Neural cell (in vitro differentiated cells): Measurements from ENCODE around the gene PIK3IP1. TPM values are rescaled to one million over a fixed set of nuclear protein-coding genes. Genes with fewer than 3 reads are reported as not detected.

Experiments
- H2AFZ ChIP-seq: fragments of 200-600, 300-800 bp; sonication (generic), shearing (Covaris generic); 2 replicates; pipeline ENCODE4 v1.6.0; 2014; ENCODE audit warnings: low read depth, mild to moderate bottlenecking, antibody characterized with exemption, low read length, moderate library complexity
- H3F3A ChIP-seq: fragments of 200-600 bp; shearing (Covaris generic); 2 replicates; pipeline ENCODE4 v1.6.1; 2016; ENCODE audit warnings: mild to moderate bottlenecking, moderate library complexity, mixed read lengths, antibody characterized with exemption, low read length; ENCODE audit not compliant: insufficient read depth, poor library complexity, severe bottlenecking
- H3K27ac ChIP-seq: fragments of 200-600, 300-800 bp; sonication (generic), shearing (Covaris generic); 2 replicates; pipeline ENCODE4 v1.5.1; 2014; ENCODE audit warnings: mild to moderate bottlenecking, low read length, moderate library complexity
- H3K27me3 ChIP-seq: fragments of 300-800, 200-600 bp; sonication (generic), shearing (Covaris generic); 2 replicates; pipeline ENCODE4 v1.6.0; 2014; ENCODE audit warnings: mild to moderate bottlenecking, low read depth, low read length, moderate library complexity; ENCODE audit not compliant: insufficient read depth
- H3K36me3 ChIP-seq: fragments of 300-800, 200-600 bp; sonication (generic), shearing (Covaris generic); 2 replicates; pipeline ENCODE4 v1.5.1; 2014; ENCODE audit warnings: mild to moderate bottlenecking, antibody characterized with exemption, low read length, moderate library complexity; ENCODE audit not compliant: insufficient read depth
- H3K4me2 ChIP-seq: fragments of 300-800, 200-600 bp; sonication (generic), shearing (Covaris generic); 2 replicates; pipeline ENCODE4 v1.6.0; 2014; ENCODE audit warnings: mild to moderate bottlenecking, low read length
- H3K4me3 ChIP-seq: fragments of 300-800, 200-600 bp; sonication (generic), shearing (Covaris generic); 2 replicates; pipeline ENCODE4 v1.5.1; 2014; ENCODE audit warnings: mild to moderate bottlenecking, low read length, moderate library complexity
- H3K79me2 ChIP-seq: fragments of 200-600 bp; shearing (Covaris generic); replicated peaks from 2 replicates; pipeline ENCODE4 v1.6.0; 2014; ENCODE audit warnings: mild to moderate bottlenecking, low read length, moderate library complexity; ENCODE audit not compliant: insufficient read depth
- H3K9ac ChIP-seq: fragments of 300-800, 200-600 bp; sonication (generic), shearing (Covaris generic); 2 replicates; pipeline ENCODE4 v1.6.1; 2016; ENCODE audit warnings: mild to moderate bottlenecking, low read length, mixed read lengths
- H3K9me2 ChIP-seq: fragments of 200-600 bp; shearing (Covaris generic); 2 replicates; pipeline ENCODE4 v1.6.1; 2016; ENCODE audit warnings: mild to moderate bottlenecking, low read length, mixed read lengths; ENCODE audit not compliant: insufficient read depth
- H3K9me3 ChIP-seq: fragments of 200-600, 300-800 bp; sonication (generic), shearing (Covaris generic); 2 replicates; pipeline ENCODE4 v1.6.1; 2016; ENCODE audit warnings: mild to moderate bottlenecking, mixed run types, low read length, moderate library complexity, mixed read lengths
- H4K20me1 ChIP-seq: fragments of 200-600 bp; shearing (Covaris generic); 2 replicates; pipeline ENCODE4 v1.6.1; 2016; ENCODE audit warnings: mild to moderate bottlenecking, mixed run types; ENCODE audit not compliant: insufficient read depth
- EP300 ChIP-seq: fragments of 450-650 bp; conservative IDR thresholded peaks from 2 replicates; pipeline ENCODE4 v1.6.1; 2014; ENCODE audit warnings: antibody characterized with exemption, mild to moderate bottlenecking, moderate library complexity; ENCODE audit not compliant: poor library complexity, severe bottlenecking
- EZH2 ChIP-seq: fragments of 200-600, 300-800 bp; shearing (Covaris generic), sonication (generic); IDR thresholded peaks from 2 replicates; pipeline ENCODE4 v1.6.1; 2014; ENCODE audit warnings: antibody characterized with exemption, low read length, borderline replicate concordance, mild to moderate bottlenecking; ENCODE audit not compliant: insufficient read depth, poor library complexity, severe bottlenecking
- MXI1 ChIP-seq: fragments of 450-650 bp; conservative IDR thresholded peaks from 2 replicates; pipeline ENCODE4 v1.6.1; 2014; ENCODE audit warnings: antibody characterized with exemption, mild to moderate bottlenecking; ENCODE audit not compliant: poor library complexity, severe bottlenecking
- POLR2AphosphoS5 ChIP-seq: IDR thresholded peaks from 2 replicates; pipeline ENCODE4 v1.6.1; 2012
- RAD21 ChIP-seq: fragments of 450-650 bp; conservative IDR thresholded peaks from 2 replicates; pipeline ENCODE4 v1.6.1; 2014; ENCODE audit warnings: antibody characterized with exemption, mild to moderate bottlenecking, moderate library complexity
- SMC3 ChIP-seq: fragments of 450-650 bp; conservative IDR thresholded peaks from 2 replicates; pipeline ENCODE4 v1.6.1; 2014; ENCODE audit warnings: antibody characterized with exemption, mild to moderate bottlenecking, moderate library complexity; ENCODE audit not compliant: poor library complexity
- TAF1 ChIP-seq: IDR thresholded peaks from 2 replicates; pipeline ENCODE4 v1.6.1; 2012; ENCODE audit warnings: low read depth
- polyA minus RNA-seq: library from RNA; depleted of rRNA, polyadenylated mRNA; stranded (reverse); fragments of >200 nt; gene quantifications from 2 replicates; pipeline ENCODE4 v1.2.3, GENCODE V29; 2014
- polyA plus RNA-seq: library from polyadenylated mRNA; depleted of rRNA; stranded (reverse); fragments of >200 nt; gene quantifications from 2 replicates; pipeline ENCODE4 v1.2.3, GENCODE V29; 2014
- TF ChIP-seq, protein P1 (sequence below): fragments of 450-650 bp; IDR thresholded peaks from 2 replicates; pipeline ENCODE4 v1.5.1; 2014; ENCODE audit warnings: antibody characterized with exemption, mild to moderate bottlenecking, moderate library complexity; ENCODE audit not compliant: poor library complexity, severe bottlenecking
- TF ChIP-seq, protein P2 (sequence below): IDR thresholded peaks from 2 replicates; pipeline ENCODE4 v1.6.1; 2012; ENCODE audit warnings: borderline replicate concordance

PIK3IP1 gene
- polyA plus RNA-seq (32.0 and 38.4 TPM in 2 replicates), polyA minus RNA-seq (26.0 and 29.0 TPM in 2 replicates)

DNA sequence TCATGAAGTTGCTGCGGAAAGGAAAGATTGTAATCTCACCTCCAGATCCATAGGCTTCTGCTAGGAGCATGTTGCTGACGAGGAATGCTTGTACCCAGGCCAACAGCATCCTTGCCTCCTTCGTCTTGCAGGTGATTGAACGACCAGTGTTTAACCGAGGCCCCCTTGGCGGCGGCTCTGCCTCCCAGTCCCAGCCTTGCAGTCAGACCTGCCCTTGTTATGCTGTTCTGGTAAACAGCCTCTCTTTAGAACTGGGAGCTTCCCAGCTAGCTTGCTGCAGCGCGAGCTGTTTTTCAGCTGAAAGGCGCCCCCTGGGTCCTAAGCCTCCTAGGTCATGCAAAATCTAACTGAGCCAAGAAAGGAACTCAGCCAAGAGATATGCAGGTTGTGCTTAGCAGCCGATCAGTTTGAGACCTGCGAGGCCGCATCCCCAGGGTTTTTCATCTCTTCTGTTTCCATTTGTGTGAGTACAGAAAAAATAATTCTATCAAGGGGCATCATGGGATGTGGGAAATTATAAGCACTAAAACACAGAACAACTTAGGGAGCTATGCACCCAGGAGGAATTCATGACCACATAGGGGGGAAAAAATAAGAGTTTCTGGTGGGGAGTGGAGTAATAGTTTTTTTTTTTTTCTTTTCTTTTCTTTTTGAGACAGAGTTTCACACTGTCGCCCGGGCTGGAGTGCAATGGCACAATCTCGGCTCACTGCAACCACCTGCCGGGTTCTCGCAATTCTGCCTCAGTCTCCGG, at the start of gene PIK3IP1:
PIK3IP1 (minus strand) TSS at position 253 of the 754 bp plus-strand sequence; CDS start at position 109, 144 bp downstream.
- H3F3A ChIP-seq: no peaks in the 10 kb centered on the region
- no peaks in the 10 kb centered on the region for H3K27me3 ChIP-seq
- H3K27ac ChIP-seq: peak within 1 kb of the TSS; percentile 84
- peak within 1 kb of the TSS; percentile 40 for H2AFZ ChIP-seq
- H3K4me2 ChIP-seq: peak within 1 kb of the TSS; percentile 76
- peak within 1 kb of the TSS; percentile 86 for H3K9ac ChIP-seq
- H3K4me3 ChIP-seq: peak within 1 kb of the TSS; percentile 76
- no peaks in the 10 kb centered on the region for H4K20me1 ChIP-seq
- H3K79me2 ChIP-seq: no peaks in the 10 kb centered on the region
- no peaks in the 10 kb centered on the region for H3K36me3 ChIP-seq
- H3K9me3 ChIP-seq: no peaks in the 10 kb centered on the region
- H3K9me2 ChIP-seq: no peaks in the 10 kb centered on the region
- TF ChIP-seq, protein P1, sequence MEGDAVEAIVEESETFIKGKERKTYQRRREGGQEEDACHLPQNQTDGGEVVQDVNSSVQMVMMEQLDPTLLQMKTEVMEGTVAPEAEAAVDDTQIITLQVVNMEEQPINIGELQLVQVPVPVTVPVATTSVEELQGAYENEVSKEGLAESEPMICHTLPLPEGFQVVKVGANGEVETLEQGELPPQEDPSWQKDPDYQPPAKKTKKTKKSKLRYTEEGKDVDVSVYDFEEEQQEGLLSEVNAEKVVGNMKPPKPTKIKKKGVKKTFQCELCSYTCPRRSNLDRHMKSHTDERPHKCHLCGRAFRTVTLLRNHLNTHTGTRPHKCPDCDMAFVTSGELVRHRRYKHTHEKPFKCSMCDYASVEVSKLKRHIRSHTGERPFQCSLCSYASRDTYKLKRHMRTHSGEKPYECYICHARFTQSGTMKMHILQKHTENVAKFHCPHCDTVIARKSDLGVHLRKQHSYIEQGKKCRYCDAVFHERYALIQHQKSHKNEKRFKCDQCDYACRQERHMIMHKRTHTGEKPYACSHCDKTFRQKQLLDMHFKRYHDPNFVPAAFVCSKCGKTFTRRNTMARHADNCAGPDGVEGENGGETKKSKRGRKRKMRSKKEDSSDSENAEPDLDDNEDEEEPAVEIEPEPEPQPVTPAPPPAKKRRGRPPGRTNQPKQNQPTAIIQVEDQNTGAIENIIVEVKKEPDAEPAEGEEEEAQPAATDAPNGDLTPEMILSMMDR: peak; percentile 48
- TF ChIP-seq TAF1 (peak; percentile 77), SMC3 (peak; percentile 66), EZH2 (no peak), POLR2AphosphoS5 (peak; percentile 90), RAD21 (peak; percentile 61), EP300 (no peak), MXI1 (peak; percentile 75)
- TF ChIP-seq, protein P2, sequence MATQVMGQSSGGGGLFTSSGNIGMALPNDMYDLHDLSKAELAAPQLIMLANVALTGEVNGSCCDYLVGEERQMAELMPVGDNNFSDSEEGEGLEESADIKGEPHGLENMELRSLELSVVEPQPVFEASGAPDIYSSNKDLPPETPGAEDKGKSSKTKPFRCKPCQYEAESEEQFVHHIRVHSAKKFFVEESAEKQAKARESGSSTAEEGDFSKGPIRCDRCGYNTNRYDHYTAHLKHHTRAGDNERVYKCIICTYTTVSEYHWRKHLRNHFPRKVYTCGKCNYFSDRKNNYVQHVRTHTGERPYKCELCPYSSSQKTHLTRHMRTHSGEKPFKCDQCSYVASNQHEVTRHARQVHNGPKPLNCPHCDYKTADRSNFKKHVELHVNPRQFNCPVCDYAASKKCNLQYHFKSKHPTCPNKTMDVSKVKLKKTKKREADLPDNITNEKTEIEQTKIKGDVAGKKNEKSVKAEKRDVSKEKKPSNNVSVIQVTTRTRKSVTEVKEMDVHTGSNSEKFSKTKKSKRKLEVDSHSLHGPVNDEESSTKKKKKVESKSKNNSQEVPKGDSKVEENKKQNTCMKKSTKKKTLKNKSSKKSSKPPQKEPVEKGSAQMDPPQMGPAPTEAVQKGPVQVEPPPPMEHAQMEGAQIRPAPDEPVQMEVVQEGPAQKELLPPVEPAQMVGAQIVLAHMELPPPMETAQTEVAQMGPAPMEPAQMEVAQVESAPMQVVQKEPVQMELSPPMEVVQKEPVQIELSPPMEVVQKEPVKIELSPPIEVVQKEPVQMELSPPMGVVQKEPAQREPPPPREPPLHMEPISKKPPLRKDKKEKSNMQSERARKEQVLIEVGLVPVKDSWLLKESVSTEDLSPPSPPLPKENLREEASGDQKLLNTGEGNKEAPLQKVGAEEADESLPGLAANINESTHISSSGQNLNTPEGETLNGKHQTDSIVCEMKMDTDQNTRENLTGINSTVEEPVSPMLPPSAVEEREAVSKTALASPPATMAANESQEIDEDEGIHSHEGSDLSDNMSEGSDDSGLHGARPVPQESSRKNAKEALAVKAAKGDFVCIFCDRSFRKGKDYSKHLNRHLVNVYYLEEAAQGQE: peak; percentile 80

GRCh38 chr22:31341386-31342088, 49.2 kb upstream of the PIK3IP1 start:
- no peaks in the 10 kb centered on the region for H3F3A ChIP-seq
- no peaks in the 10 kb centered on the region for H4K20me1 ChIP-seq
- H3K27ac ChIP-seq: no peak overlapping the region
- H3K9ac ChIP-seq: peak overlapping the region; percentile 72
- no peaks in the 10 kb centered on the region for H3K9me3 ChIP-seq
- H3K27me3 ChIP-seq: no peaks in the 10 kb centered on the region
- peaks cover 56% of the 10 kb centered on the region for H3K79me2 ChIP-seq
- no peak overlapping the region for H2AFZ ChIP-seq
- TF ChIP-seq MXI1: no peak
- TF ChIP-seq SMC3: no peak
- TF ChIP-seq POLR2AphosphoS5: no peak
- no peak for TF ChIP-seq EZH2
- no peak for TF ChIP-seq RAD21
- no peak for TF ChIP-seq EP300
- TF ChIP-seq, protein P1: no peak
- TF ChIP-seq, protein P2: no peak
- no peak for TF ChIP-seq TAF1
- no peaks in the 10 kb centered on the region for H3K36me3 ChIP-seq
- peak overlapping the region; percentile 91 for H3K4me3 ChIP-seq
- H3K4me2 ChIP-seq: peak overlapping the region; percentile 89
- no peaks in the 10 kb centered on the region for H3K9me2 ChIP-seq
